ENCODE data around the gene FBXO22.

The FBXO22 gene

GRCh38 chr15:75943713-75944215 is 40.1 kb downstream of the FBXO22 start:
- peaks cover 14% of the 10 kb centered on the region for H3K4me1 ChIP-seq (ENCODE audit: control insufficient read depth, low read length)
- H3F3A ChIP-seq (ENCODE audit: control insufficient read depth, insufficient read depth): no peaks in the 10 kb centered on the region
- no peaks in the 10 kb centered on the region for H3K9me2 ChIP-seq (replicated peaks; ENCODE audit: control insufficient read depth, low read length)
- H3K79me2 ChIP-seq (ENCODE audit: control insufficient read depth, low read length): no peaks in the 10 kb centered on the region
- no peaks in the 10 kb centered on the region for H4K20me1 ChIP-seq (ENCODE audit: control insufficient read depth, insufficient read depth, low read depth, low read length)
- H3K27ac ChIP-seq (ENCODE audit: low read depth, low read length): no peak overlapping the region
- H3K4me3 ChIP-seq (ENCODE audit: low read length): no peak overlapping the region
- H3K4me2 ChIP-seq (ENCODE audit: low read length): no peak overlapping the region
- peaks cover 3% of the 10 kb centered on the region; the same call in 1 of the 2 replicates for H3K27me3 ChIP-seq (ENCODE audit: control insufficient read depth, low read length)
- H3K36me3 ChIP-seq (ENCODE audit: control insufficient read depth, low read length): no peaks in the 10 kb centered on the region
- H3K9me3 ChIP-seq (ENCODE audit: control insufficient read depth, insufficient read depth, low read length): no peaks in the 10 kb centered on the region
- TF ChIP-seq CTCF (IDR thresholded peaks at IDR 0.05; ENCODE audit: low read depth, low read length, poor library complexity, severe bottlenecking) (no peak), EZH2phosphoT487 (IDR thresholded peaks at IDR 0.05; ENCODE audit: borderline replicate concordance, low read length) (no peak)

GRCh38 chr15:75945953-75946352 is 42.3 kb downstream of the FBXO22 start:
- Histone ChIP-seq H3K4me3 (ENCODE audit: low read length) (no peak overlapping the region), H4K20me1 (ENCODE audit: control insufficient read depth, insufficient read depth, low read depth, low read length) (no peaks in the 10 kb centered on the region), H3K79me2 (ENCODE audit: control insufficient read depth, low read length) (no peaks in the 10 kb centered on the region), H3K4me2 (ENCODE audit: low read length) (no peak overlapping the region), H3K36me3 (ENCODE audit: control insufficient read depth, low read length) (no peaks in the 10 kb centered on the region), H3K27ac (ENCODE audit: low read depth, low read length) (no peak overlapping the region), H3K27me3 (ENCODE audit: control insufficient read depth, low read length) (peaks cover 3% of the 10 kb centered on the region; the same call in 1 of the 2 replicates), H3K9me3 (ENCODE audit: control insufficient read depth, insufficient read depth, low read length) (no peaks in the 10 kb centered on the region), H3K9me2 (replicated peaks; ENCODE audit: control insufficient read depth, low read length) (no peaks in the 10 kb centered on the region), H3F3A (ENCODE audit: control insufficient read depth, insufficient read depth) (no peaks in the 10 kb centered on the region), H3K4me1 (ENCODE audit: control insufficient read depth, low read length) (peaks cover 14% of the 10 kb centered on the region)
- TF ChIP-seq CTCF (IDR thresholded peaks at IDR 0.05; ENCODE audit: low read depth, low read length, poor library complexity, severe bottlenecking) (no peak), EZH2phosphoT487 (IDR thresholded peaks at IDR 0.05; ENCODE audit: borderline replicate concordance, low read length) (no peak)

- no peaks in the 10 kb centered on the region for H3K79me2 ChIP-seq (ENCODE audit: control insufficient read depth, low read length)
Measured at GRCh38 chr15:75947092-75947491, 43.4 kb downstream of the FBXO22 start.

More at GRCh38 chr15:75947092-75947491, 43.4 kb downstream of the FBXO22 start:
- Histone ChIP-seq H3K27ac (ENCODE audit: low read depth, low read length) (no peak overlapping the region), H3K4me1 (ENCODE audit: control insufficient read depth, low read length) (peaks cover 14% of the 10 kb centered on the region), H3K9me3 (ENCODE audit: control insufficient read depth, insufficient read depth, low read length) (no peaks in the 10 kb centered on the region), H3K4me3 (ENCODE audit: low read length) (no peak overlapping the region), H3K9me2 (replicated peaks; ENCODE audit: control insufficient read depth, low read length) (no peaks in the 10 kb centered on the region), H4K20me1 (ENCODE audit: control insufficient read depth, insufficient read depth, low read depth, low read length) (no peaks in the 10 kb centered on the region), H3K4me2 (ENCODE audit: low read length) (no peak overlapping the region), H3K27me3 (ENCODE audit: control insufficient read depth, low read length) (peaks cover 7% of the 10 kb centered on the region; the same call in 1 of the 2 replicates), H3F3A (ENCODE audit: control insufficient read depth, insufficient read depth) (no peaks in the 10 kb centered on the region), H3K36me3 (ENCODE audit: control insufficient read depth, low read length) (no peaks in the 10 kb centered on the region)
- TF ChIP-seq EZH2phosphoT487 (IDR thresholded peaks at IDR 0.05; ENCODE audit: borderline replicate concordance, low read length) (no peak), CTCF (IDR thresholded peaks at IDR 0.05; ENCODE audit: low read depth, low read length, poor library complexity, severe bottlenecking) (no peak)
